HepG2 (cell line): ENCODE data around the gene F7. TPM values are rescaled to one million over a fixed set of nuclear protein-coding genes. Genes with fewer than 3 reads are reported as not detected.

Experiments used
- ATRX ChIP-seq: sonication (generic); formaldehyde crosslinking; IDR thresholded peaks from 2 replicates; pipeline ENCODE4 v1.4.0; 2020; ENCODE audit warnings: missing genetic modification reagents, borderline replicate concordance
- HNRNPLL ChIP-seq: fragments of 200-400 bp; formaldehyde crosslinking; IDR thresholded peaks from 2 replicates; pipeline ENCODE4 v1.6.1; 2017; ENCODE audit warnings: mild to moderate bottlenecking, low read depth, low read length; ENCODE audit not compliant: poor library complexity, severe bottlenecking
- JUN ChIP-seq: sonication (generic); formaldehyde crosslinking; IDR thresholded peaks from 2 replicates; pipeline ENCODE4 v1.4.0; 2020; ENCODE audit warnings: mild to moderate bottlenecking, missing genetic modification reagents
- JUND ChIP-seq: sonication (generic); formaldehyde crosslinking; IDR thresholded peaks from 2 replicates; pipeline ENCODE4 v1.8.0; 2022; ENCODE audit warnings: mild to moderate bottlenecking, missing genetic modification reagents
- SIX4 ChIP-seq: sonication (generic); formaldehyde crosslinking; IDR thresholded peaks from 2 replicates; pipeline ENCODE4 v1.4.0; 2020; ENCODE audit warnings: missing genetic modification reagents
- SUZ12 ChIP-seq: fragments of 150-350 bp; IDR thresholded peaks from 2 replicates; pipeline ENCODE4 v1.6.1; 2014; ENCODE audit warnings: low read depth, low read length
- TCF12 ChIP-seq, 2 experiments: fragments of 450-650 bp in 1 of 2; sonication (generic) in 1 of 2; formaldehyde crosslinking in 1 of 2; IDR thresholded peaks; 2 replicates each; pipeline versions ENCODE4 v1.6.1 to v1.8.0; 2017 to 2022; ENCODE audit warnings: antibody characterized with exemption in 1 of 2, mild to moderate bottlenecking in 1 of 2, missing genetic modification reagents in 1 of 2, moderate library complexity in 1 of 2
- XRCC5 ChIP-seq: fragments of 200-400 bp; formaldehyde crosslinking; optimal IDR thresholded peaks from 2 replicates; pipeline ENCODE3; 2017; ENCODE audit warnings: mild to moderate bottlenecking, low read length
- ZHX1 ChIP-seq: sonication (generic); formaldehyde crosslinking; IDR thresholded peaks from 2 replicates; pipeline ENCODE4 v1.8.1; 2022; ENCODE audit warnings: low read depth, mild to moderate bottlenecking, missing genetic modification reagents
- ZNF232 ChIP-seq: sonication (generic); formaldehyde crosslinking; IDR thresholded peaks from 2 replicates; pipeline ENCODE4 v1.4.0; 2020; ENCODE audit warnings: missing genetic modification reagents, borderline replicate concordance
- ZNF646 ChIP-seq: sonication (generic); formaldehyde crosslinking; IDR thresholded peaks from 2 replicates; pipeline ENCODE4 v1.9.0; 2021; ENCODE audit warnings: mild to moderate bottlenecking, missing genetic modification reagents
- ZNF792 ChIP-seq: IDR thresholded peaks from 2 replicates; pipeline ENCODE4 v1.6.1; 2016
- polyA plus RNA-seq, 8 experiments: library from polyadenylated mRNA; depleted of rRNA in 3 of 8; stranded (reverse) in 7 of 8; unstranded in 1 of 8; fragments of >200 nt; fragmentation: Illumina TruSeq in 4 of 8; extraction: Trizol in 4 of 8; gene quantifications; 2 replicates each; pipeline versions ENCODE4 v1.2.1 to v1.2.3, GENCODE V29; 2011 to 2016; ENCODE audit warnings: low read depth in 4 of 8, missing spikeins in 1 of 8, mixed read lengths in 1 of 8; ENCODE audit not compliant: insufficient read depth in 1 of 8
- total RNA-seq, 5 experiments: library from RNA; depleted of rRNA; stranded (reverse); fragments of >200 nt; fragmentation: Illumina TruSeq; extraction: Trizol; gene quantifications; 2 replicates each; pipeline ENCODE4 v1.2.3, GENCODE V29; 2016; ENCODE audit warnings: low read depth in 1 of 5
- TF ChIP-seq, protein P1 (sequence below): IDR thresholded peaks from 2 replicates; pipeline ENCODE4 v1.6.1; 2016; ENCODE audit warnings: low read depth, borderline replicate concordance
- TF ChIP-seq, protein P2 (sequence below): sonication (generic); formaldehyde crosslinking; IDR thresholded peaks from 2 replicates; pipeline ENCODE4 v1.8.0; 2022; ENCODE audit warnings: missing genetic modification reagents, mild to moderate bottlenecking, borderline replicate concordance

Gene F7
- total and polyA plus RNA-seq, 2 of the 13 experiments (the other 11 are each of a cell fraction or from before 2014, with no cell fraction given) = 12.6 to 26.5 TPM

- TF ChIP-seq XRCC5 (no peak), TCF12 (IDR thresholded peaks at IDR 0.05) (no peak), TCF12 (CRISPR knock-in tag; IDR thresholded peaks at IDR 0.05) (no peak), ZNF646 (no peak), ZNF232 (CRISPR knock-in tag) (no peak), ATRX (CRISPR knock-in tag) (no peak), ZNF792 (CRISPR knock-in tag) (no peak), HNRNPLL (peak; percentile 30), SIX4 (CRISPR knock-in tag) (no peak), JUND (no peak), SUZ12 (no peak), JUN (no peak), ZHX1 (CRISPR knock-in tag) (no peak)
- TF ChIP-seq, protein P1, sequence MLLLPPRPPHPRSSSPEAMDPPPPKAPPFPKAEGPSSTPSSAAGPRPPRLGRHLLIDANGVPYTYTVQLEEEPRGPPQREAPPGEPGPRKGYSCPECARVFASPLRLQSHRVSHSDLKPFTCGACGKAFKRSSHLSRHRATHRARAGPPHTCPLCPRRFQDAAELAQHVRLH (CRISPR knock-in tag) = no peak
- TF ChIP-seq, protein P2, sequence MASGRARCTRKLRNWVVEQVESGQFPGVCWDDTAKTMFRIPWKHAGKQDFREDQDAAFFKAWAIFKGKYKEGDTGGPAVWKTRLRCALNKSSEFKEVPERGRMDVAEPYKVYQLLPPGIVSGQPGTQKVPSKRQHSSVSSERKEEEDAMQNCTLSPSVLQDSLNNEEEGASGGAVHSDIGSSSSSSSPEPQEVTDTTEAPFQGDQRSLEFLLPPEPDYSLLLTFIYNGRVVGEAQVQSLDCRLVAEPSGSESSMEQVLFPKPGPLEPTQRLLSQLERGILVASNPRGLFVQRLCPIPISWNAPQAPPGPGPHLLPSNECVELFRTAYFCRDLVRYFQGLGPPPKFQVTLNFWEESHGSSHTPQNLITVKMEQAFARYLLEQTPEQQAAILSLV (CRISPR knock-in tag) = no peak
These were observed 1.9 kb upstream of the F7 start (continued) for GRCh38 chr13:113103646-113104045.
